ENCODE data around the gene TIPARP.
"Not testable (repeated sequence)": the region's sequence is repeated elsewhere in the genome, so short reads cannot be mapped to it uniquely, and the experiment has no call there.

The TIPARP gene

GRCh38 chr3:156676768-156677479 lies 2.5 kb downstream of the TIPARP start:
- no peak for DNase-seq

DNA sequence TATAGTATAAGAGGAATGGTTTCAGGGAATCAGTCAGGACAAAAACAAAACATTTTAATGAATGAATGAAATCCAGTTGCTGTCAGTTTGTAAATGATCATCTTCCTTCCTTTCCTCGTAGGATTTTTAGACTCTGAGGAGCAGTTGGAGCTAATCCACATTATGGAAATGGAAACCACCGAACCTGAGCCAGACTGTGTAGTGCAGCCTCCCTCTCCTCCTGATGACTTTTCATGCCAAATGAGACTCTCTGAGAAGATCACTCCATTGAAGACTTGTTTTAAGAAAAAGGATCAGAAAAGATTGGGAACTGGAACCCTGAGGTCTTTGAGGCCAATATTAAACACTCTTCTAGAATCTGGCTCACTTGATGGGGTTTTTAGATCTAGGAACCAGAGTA lies 3.1 kb downstream of the TIPARP start:
- no peak for DNase-seq

- no peak for DNase-seq
These were observed 3.8 kb downstream of the TIPARP start for GRCh38 chr3:156678197-156678596.

DNA sequence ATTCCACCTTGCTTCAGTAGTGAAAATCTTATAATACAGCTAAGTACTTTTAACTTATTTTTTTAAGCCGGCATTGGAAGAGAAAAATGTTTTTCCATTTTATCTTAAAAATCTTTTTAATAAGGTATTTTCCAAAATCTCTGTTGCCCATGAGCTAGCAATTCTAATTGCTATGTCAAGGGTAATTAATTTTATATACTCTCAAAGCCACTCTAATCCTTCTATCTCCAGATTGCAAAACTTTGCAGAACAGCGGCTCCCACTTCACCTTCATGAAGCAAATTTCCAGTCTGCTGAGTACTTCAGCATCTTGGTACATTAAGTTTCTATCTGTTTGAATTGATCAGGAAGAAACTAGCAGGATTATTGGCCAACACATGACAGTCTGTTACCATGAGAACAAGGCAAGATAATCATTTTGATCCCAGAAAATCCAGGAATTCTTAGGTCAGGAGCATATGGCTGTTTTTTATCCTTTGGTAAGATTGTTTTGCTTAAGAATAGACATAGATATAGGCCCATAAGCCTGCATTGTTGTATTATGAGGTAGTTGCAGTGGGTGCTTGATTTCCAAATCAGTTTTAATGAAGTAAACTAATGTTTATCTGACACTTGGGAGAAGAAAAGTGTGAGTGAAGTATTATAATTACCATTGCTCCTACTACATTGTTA lies 6.0 kb downstream of the TIPARP start:
- DNase-seq = no peak

DNA sequence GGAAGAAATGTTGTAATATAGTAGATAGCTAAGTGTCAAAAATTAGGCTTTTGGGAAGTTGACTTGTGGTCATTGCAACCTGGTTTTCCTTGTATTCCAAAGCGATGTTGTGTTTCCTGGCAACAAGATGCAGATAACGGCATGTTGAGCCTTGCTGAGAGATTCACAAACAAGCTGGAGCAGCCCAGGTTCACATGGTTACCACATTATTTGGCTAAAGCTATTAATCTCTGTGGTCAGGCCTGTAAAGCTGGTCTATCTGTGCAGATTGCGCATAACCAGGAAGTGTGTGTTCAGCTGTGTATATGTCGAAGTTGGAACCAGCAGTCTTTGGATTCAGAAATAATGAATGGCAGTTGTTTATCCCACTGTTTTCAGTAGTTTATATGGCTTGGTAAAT lies 6.6 kb downstream of the TIPARP start:
- DNase-seq = no peak

DNA sequence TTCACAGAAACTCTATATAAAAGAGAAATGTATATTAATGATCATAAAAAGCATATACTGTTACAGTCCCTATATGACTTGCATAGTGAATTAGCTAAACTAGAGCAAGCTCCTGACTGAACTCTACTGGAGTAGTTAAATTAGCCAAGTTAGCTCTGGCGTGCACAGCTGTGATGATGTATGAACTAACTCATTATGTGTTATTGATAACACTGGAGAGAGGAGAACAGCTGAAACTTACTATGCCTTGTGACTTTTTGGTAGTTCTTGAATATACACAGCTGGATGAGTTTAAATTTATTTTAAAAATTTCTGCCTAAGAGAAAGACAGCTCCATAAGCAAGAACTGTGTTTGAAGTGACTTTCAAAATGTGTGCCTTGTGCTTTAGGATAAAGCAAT lies 8.1 kb downstream of the TIPARP start:
- no peak for DNase-seq

DNA sequence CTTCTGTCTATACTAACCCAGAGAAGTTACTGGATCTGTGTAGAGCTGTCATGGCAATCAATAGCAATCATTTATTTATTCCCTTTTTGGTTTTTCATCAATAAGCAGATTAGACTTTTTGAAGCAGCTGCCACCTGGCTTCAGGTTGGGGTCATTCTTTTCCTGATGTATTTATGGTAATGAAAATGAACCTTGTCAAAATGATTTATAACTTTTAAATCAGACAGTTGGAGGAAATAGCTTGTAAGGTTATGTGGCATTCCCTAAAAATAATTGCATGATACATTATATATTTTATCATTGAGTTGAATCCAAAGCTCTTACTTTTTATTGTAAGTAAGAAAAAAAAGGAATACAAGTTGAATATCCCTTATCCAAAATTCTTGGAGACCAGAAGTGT lies 8.6 kb downstream of the TIPARP start:
- no peak for DNase-seq

- no peak for DNase-seq
These were observed 10.8 kb downstream of the TIPARP start for GRCh38 chr3:156685198-156685597.

- no peak for DNase-seq
These were observed 11.4 kb downstream of the TIPARP start for GRCh38 chr3:156685752-156686151.

DNA sequence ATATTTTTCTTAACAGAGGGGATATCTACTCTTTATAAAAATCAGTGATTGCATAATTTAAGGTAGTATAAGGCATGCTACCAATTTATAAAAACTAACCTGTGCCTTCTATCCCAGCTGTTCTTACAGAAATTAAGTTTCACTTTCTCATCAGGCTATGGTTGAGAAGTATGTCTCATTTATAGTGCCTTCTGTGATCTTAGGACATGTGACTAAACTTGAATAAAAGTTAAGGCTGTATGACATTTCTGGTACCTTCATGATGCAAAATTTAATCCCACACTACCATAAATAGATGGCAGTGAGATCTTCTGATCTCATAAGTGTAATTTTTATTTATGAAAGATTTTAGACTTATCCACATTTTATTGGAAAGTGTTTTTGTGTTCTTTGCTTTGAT lies 12.6 kb downstream of the TIPARP start:
- DNase-seq = no peak

- no peak for DNase-seq
These were observed 14.5 kb downstream of the TIPARP start for GRCh38 chr3:156688632-156689452.

- no peak for DNase-seq
These were observed 15.2 kb downstream of the TIPARP start for GRCh38 chr3:156689608-156690007.

- DNase-seq = no peak
These were observed 17.5 kb downstream of the TIPARP start for GRCh38 chr3:156691920-156692319.

DNA sequence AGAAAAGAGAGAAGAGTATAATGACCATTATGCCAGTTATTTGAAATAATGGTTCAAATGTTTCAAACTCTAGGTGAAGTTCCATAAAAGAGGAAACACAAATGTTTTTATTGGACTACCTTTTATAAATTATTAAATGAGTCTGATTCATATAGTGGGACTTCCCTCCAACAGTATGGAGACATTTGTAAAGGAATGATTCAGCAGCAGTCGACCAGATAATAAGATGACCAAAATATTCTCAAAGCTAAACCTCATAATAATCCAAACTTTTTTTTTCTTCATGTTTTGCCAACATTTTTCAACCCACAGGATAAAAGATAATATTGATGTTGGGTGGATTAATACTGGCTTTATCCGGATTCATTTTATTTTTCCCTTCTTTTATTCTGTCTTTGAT lies 18.8 kb downstream of the TIPARP start:
- DNase-seq = no peak

GRCh38 chr3:156694536-156694935 lies 20.1 kb downstream of the TIPARP start:
- DNase-seq = no peak

DNA sequence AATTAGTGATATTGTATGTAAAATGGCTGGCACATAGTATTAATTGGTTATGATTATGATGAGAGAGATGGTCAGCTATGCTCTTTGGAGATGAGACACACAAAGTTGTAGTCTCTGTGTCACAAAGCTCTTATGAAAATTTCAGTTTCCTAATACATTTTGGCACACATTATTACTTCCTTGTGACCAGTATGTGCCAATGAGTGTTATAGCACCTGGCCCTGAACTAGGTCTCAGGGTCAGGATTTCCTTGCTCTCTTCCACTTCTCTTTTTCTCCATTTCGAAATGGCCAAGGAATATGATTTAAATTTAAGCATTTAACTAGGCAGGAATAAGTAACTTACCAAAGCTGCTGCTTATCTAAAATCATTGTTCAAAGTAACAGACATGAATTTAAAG lies 28.0 kb downstream of the TIPARP start:
- DNase-seq = no peak

GRCh38 chr3:156704370-156705036 lies 30.1 kb downstream of the TIPARP start:
- DNase-seq = no peak

GRCh38 chr3:156705761-156706616 lies 31.6 kb downstream of the TIPARP start:
- no peak for DNase-seq

DNA sequence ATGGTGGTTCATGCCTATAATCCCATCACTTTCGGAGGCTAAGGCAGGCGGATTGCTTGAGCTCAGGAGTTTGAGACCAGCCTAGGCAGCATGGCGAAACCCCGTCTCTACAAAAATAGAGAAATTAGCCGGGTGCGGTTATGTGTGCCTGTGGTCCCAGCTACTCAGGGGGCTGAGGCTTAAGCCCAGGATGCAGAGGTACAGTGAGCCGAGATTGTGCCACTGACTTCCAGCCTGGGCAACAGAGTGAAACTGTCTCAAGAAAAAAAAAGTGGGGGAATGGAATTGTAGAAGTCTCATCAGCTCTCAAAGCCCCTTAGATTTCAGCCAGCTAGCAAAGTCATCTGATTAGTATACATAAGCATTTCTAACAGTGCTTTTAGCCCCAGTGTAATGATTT lies 33.2 kb downstream of the TIPARP start:
- no peak for DNase-seq

GRCh38 chr3:156710429-156710828 lies 36.0 kb downstream of the TIPARP start:
- no peak for DNase-seq

- no peak for DNase-seq
These were observed 36.7 kb downstream of the TIPARP start for GRCh38 chr3:156711113-156711512.

GRCh38 chr3:156711944-156712343 lies 37.6 kb downstream of the TIPARP start:
- not testable (repeated sequence) for DNase-seq

All from left hindlimb (tissue), 1 donor.